ENCODE data around the gene FBXW10. TPM values are rescaled to one million over a fixed set of nuclear protein-coding genes. Genes with fewer than 3 reads are reported as not detected.
"Not testable (repeated sequence)": the region's sequence is repeated elsewhere in the genome, so short reads cannot be mapped to it uniquely, and the experiment has no call there.

Gene FBXW10
- total RNA-seq, 1 experiment from 2014 or later, result not detected

- H3K9me3 Mint-ChIP-seq; H3K36me3 Mint-ChIP-seq; POLR2A ChIA-PET; H3K4me3 Mint-ChIP-seq; H3K27ac Mint-ChIP-seq; H3K27me3 Mint-ChIP-seq (ENCODE audit: low read depth); H3K4me1 Mint-ChIP-seq; ATAC-seq; DNase-seq (ENCODE audit: low spot score); CTCF ChIA-PET: not testable (repeated sequence)
Observed at GRCh38 chr17:18758344-18758743, 14.5 kb downstream of the FBXW10 start.

- H3K36me3 Mint-ChIP-seq; POLR2A ChIA-PET; DNase-seq (ENCODE audit: low spot score); H3K4me1 Mint-ChIP-seq; ATAC-seq; H3K27ac Mint-ChIP-seq; H3K27me3 Mint-ChIP-seq (ENCODE audit: low read depth); H3K4me3 Mint-ChIP-seq; H3K9me3 Mint-ChIP-seq; CTCF ChIA-PET: not testable (repeated sequence)
Observed at GRCh38 chr17:18760221-18760620, 16.4 kb downstream of the FBXW10 start.

DNA sequence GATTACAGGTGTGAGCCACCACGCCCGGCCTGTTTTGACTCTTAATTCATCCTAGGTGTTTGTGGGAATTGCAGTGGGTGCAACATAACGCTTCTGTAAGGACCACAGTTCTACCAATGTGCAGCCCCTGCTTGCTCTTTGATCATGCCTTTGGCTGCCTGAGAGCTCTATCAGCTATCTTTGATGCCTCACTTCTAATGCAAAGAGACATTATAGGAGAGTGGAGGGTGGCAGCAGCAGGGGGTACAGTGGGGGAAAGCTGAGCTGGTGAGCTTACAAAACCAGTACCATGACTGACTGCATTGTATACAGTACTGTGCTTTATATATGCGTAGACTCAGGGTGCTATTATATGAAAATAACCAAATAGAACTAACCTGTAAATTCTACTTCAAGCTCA, 26.7 kb downstream of the FBXW10 start:
- ATAC-seq, result peak; percentile 56

GRCh38 chr17:18771066-18771465, 27.2 kb downstream of the FBXW10 start:
- CTCF ChIA-PET, H3K9me3 Mint-ChIP-seq, POLR2A ChIA-PET: not testable (repeated sequence)

More for the DNA sequence above, 26.7 kb downstream of the FBXW10 start:
- POLR2A ChIA-PET; H3K4me3 Mint-ChIP-seq; H3K27ac Mint-ChIP-seq; CTCF ChIA-PET; H3K9me3 Mint-ChIP-seq; H3K27me3 Mint-ChIP-seq (ENCODE audit: low read depth); DNase-seq (ENCODE audit: low spot score); H3K36me3 Mint-ChIP-seq: not testable (repeated sequence)
- H3K4me1 Mint-ChIP-seq, result peaks cover 12% of the 10 kb centered on the region

DNA sequence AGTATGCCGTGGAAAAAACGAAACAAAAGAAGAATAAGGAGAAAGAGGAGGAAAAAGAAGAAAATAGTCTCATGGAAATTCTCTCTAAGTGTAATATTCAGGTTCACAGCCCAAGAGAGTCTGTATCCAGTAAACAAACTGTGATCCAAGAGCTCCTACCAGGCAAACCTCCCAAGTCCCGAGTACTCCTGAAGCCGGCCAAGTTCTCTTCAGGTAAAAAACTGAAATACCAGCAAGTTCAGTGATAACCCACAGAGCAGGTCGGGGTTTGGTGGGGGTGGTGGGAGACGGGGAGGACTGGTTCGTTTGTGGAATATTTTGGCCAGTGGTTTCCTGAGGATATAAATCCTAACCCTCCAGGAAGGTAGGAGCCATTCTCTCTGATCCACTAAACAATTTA, 28.6 kb downstream of the FBXW10 start:
- H3K9me3 Mint-ChIP-seq, result no peaks in the 10 kb centered on the region
- H3K27me3 Mint-ChIP-seq (ENCODE audit: low read depth), result no peaks in the 10 kb centered on the region
- peaks cover 12% of the 10 kb centered on the region for H3K4me1 Mint-ChIP-seq
- H3K4me3 Mint-ChIP-seq, result no peak overlapping the region
- no peaks in the 10 kb centered on the region for H3K36me3 Mint-ChIP-seq
- DNase-seq (ENCODE audit: low spot score) (no peak), ATAC-seq (no peak)
- POLR2A ChIA-PET, result no interaction called here
- TF ChIP-seq JAZF1 (CRISPR knock-in tag; IDR thresholded peaks at IDR 0.05), result no peak
- CTCF ChIA-PET, result no interaction called here
- H3K27ac Mint-ChIP-seq, result no peak overlapping the region

More at GRCh38 chr17:18771066-18771465, 27.2 kb downstream of the FBXW10 start:
- H3K36me3 Mint-ChIP-seq; DNase-seq (ENCODE audit: low spot score); H3K27ac Mint-ChIP-seq; H3K27me3 Mint-ChIP-seq (ENCODE audit: low read depth); ATAC-seq; H3K4me3 Mint-ChIP-seq: not testable (repeated sequence)
- peaks cover 12% of the 10 kb centered on the region for H3K4me1 Mint-ChIP-seq

DNA sequence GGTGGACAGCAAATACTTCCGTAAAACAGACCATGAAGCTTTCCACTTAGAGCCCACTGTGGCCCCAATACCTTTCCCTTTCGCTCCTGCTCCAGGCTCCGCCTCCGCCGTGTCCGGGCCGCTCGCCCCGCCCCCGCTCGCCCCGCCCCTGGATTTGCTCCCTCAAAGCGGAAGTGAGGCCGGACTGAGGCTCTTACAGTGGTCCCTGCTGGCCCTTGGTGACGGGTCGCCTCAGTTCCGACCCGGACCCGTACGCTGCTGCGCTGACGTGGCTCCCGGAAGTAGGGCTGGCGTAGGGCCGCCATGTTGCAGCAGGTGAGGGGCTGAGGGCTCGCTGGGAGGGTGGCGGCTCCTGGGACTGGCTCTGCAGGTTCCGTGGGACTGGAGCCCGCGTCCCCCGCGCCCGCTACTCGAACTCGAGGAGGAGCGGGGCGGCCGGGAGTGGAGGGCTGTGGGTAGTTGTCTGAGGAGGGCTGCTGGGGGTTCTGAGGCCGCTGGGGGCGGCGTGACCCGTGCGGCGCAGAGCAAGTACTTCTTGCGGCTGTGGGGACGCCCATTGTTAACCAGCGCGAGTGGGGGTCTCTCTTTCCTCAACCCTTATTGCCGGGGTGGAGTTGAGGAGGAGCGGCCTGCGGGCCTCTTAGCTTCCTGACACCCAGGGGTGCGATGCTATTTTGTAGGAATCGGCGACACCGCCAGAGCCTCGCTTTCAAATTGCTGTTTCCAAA, 37.3 kb downstream of the FBXW10 start, which contains the start of gene TVP23B:
TSS of gene TVP23B (plus strand) at position 193 of the 728 bp plus-strand sequence. CDS start at position 304, 111 bp downstream.
- TF ChIP-seq GABPB1 (CRISPR knock-in tag; IDR thresholded peaks at IDR 0.05) (peak; percentile 85), ZNF232 (CRISPR knock-in tag; IDR thresholded peaks at IDR 0.05) (0 out of 2 replicates have a peak, but pooled peaks have one; percentile 36), TEAD1 (CRISPR knock-in tag; IDR thresholded peaks at IDR 0.05) (peak; percentile 25; the same call in 1 of the 2 replicates), ETV6 (CRISPR knock-in tag; IDR thresholded peaks at IDR 0.05) (peak; percentile 62; the same call in 1 of the 2 replicates), SP1 (CRISPR knock-in tag; conservative IDR thresholded peaks at IDR 0.05) (peak; percentile 83), ARID4B (CRISPR knock-in tag; IDR thresholded peaks at IDR 0.05; ENCODE audit: borderline replicate concordance) (peak; percentile 30; the same call in 1 of the 2 replicates), FOXK1 (CRISPR knock-in tag; IDR thresholded peaks at IDR 0.05) (peak; percentile 80), CREM (CRISPR knock-in tag; IDR thresholded peaks at IDR 0.05) (peak; percentile 53; the same call in 1 of the 2 replicates), CBFB (CRISPR knock-in tag; IDR thresholded peaks at IDR 0.05; ENCODE audit: low read depth) (0 out of 2 replicates have a peak, but pooled peaks have one; percentile 22), ZBTB21 (CRISPR knock-in tag; IDR thresholded peaks at IDR 0.05; ENCODE audit: borderline replicate concordance) (0 out of 2 replicates have a peak, but pooled peaks have one; percentile 46)
- TF ChIP-seq, protein P1, sequence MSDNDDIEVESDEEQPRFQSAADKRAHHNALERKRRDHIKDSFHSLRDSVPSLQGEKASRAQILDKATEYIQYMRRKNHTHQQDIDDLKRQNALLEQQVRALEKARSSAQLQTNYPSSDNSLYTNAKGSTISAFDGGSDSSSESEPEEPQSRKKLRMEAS (CRISPR knock-in tag; IDR thresholded peaks at IDR 0.05), result peak; percentile 52; the same call in 1 of the 2 replicates
- TF ChIP-seq, protein P2, sequence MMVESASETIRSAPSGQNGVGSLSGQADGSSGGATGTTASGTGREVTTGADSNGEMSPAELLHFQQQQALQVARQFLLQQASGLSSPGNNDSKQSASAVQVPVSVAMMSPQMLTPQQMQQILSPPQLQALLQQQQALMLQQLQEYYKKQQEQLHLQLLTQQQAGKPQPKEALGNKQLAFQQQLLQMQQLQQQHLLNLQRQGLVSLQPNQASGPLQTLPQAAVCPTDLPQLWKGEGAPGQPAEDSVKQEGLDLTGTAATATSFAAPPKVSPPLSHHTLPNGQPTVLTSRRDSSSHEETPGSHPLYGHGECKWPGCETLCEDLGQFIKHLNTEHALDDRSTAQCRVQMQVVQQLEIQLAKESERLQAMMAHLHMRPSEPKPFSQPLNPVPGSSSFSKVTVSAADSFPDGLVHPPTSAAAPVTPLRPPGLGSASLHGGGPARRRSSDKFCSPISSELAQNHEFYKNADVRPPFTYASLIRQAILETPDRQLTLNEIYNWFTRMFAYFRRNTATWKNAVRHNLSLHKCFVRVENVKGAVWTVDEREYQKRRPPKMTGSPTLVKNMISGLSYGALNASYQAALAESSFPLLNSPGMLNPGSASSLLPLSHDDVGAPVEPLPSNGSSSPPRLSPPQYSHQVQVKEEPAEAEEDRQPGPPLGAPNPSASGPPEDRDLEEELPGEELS (CRISPR knock-in tag; IDR thresholded peaks at IDR 0.05), result peak; percentile 33; the same call in 1 of the 2 replicates
- TF ChIP-seq, protein P3, sequence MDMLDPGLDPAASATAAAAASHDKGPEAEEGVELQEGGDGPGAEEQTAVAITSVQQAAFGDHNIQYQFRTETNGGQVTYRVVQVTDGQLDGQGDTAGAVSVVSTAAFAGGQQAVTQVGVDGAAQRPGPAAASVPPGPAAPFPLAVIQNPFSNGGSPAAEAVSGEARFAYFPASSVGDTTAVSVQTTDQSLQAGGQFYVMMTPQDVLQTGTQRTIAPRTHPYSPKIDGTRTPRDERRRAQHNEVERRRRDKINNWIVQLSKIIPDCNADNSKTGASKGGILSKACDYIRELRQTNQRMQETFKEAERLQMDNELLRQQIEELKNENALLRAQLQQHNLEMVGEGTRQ (CRISPR knock-in tag; IDR thresholded peaks at IDR 0.05), result 0 out of 2 replicates have a peak, but pooled peaks have one; percentile 40
- H3K27ac Mint-ChIP-seq; POLR2A ChIA-PET; H3K36me3 Mint-ChIP-seq; H3K9me3 Mint-ChIP-seq; H3K27me3 Mint-ChIP-seq (ENCODE audit: low read depth); CTCF ChIA-PET: not testable (repeated sequence)
- Mint-ChIP-seq H3K4me1 (peaks cover 18% of the 10 kb centered on the region), H3K4me3 (peak within 1 kb of the TSS; percentile 75)
- DNase-seq (ENCODE audit: low spot score) (peak; percentile 97), ATAC-seq (peak; percentile 100)
